IPS-20b (cell line): Measurements from ENCODE around the gene FADS3.

Experiments used
- H3K27ac ChIP-seq: one replicate; pipeline ENCODE4 v1.5.1; 2013; ENCODE audit warnings: low read length
- H3K27me3 ChIP-seq: 2 replicates; pipeline ENCODE4 v1.6.1; 2013; ENCODE audit warnings: mild to moderate bottlenecking, low read length, inconsistent platforms; ENCODE audit not compliant: insufficient read depth
- H3K36me3 ChIP-seq: 2 replicates; pipeline ENCODE4 v1.6.1; 2013; ENCODE audit warnings: low read depth, mild to moderate bottlenecking, inconsistent platforms, low read length, moderate library complexity; ENCODE audit not compliant: insufficient read depth
- H3K4me1 ChIP-seq: 2 replicates; pipeline ENCODE4 v1.6.1; 2013; ENCODE audit warnings: mild to moderate bottlenecking, control low read depth, inconsistent platforms, low read length, moderate library complexity; ENCODE audit not compliant: insufficient read depth
- H3K4me3 ChIP-seq: 2 replicates; pipeline ENCODE4 v1.5.1; 2013; ENCODE audit warnings: mild to moderate bottlenecking, low read length, inconsistent platforms
- H3K9ac ChIP-seq: 2 replicates; pipeline ENCODE4 v1.6.1; 2013; ENCODE audit warnings: low read depth, mild to moderate bottlenecking, inconsistent platforms, low read length, moderate library complexity
- H3K9me3 ChIP-seq: 2 replicates; pipeline ENCODE4 v1.6.1; 2013; ENCODE audit warnings: mild to moderate bottlenecking, low read depth, low read length, inconsistent platforms; ENCODE audit not compliant: insufficient read depth

The FADS3 gene

GRCh38 chr11:61893981-61894380 lies 2.6 kb upstream of the FADS3 start:
- Histone ChIP-seq H3K27me3 (peaks cover 15% of the 10 kb centered on the region; the same call in 1 of the 2 replicates), H3K4me3 (no peak overlapping the region), H3K4me1 (peaks cover 4% of the 10 kb centered on the region; the same call in 1 of the 2 replicates), H3K9me3 (no peaks in the 10 kb centered on the region), H3K9ac (no peak overlapping the region), H3K36me3 (no peaks in the 10 kb centered on the region), H3K27ac (no peak overlapping the region)

GRCh38 chr11:61892085-61892370 lies 683 bp upstream of the FADS3 start:
- peak overlapping the region; percentile 58; the same call in 1 of the 2 replicates for H3K9ac ChIP-seq

GRCh38 chr11:61890529-61891330 lies 615 bp downstream of the FADS3 start:
- H3K4me1 ChIP-seq, result peaks cover 4% of the 10 kb centered on the region; the same call in 1 of the 2 replicates
- no peaks in the 10 kb centered on the region for H3K9me3 ChIP-seq
- H3K36me3 ChIP-seq, result no peaks in the 10 kb centered on the region
- peak overlapping the region; percentile 53; the same call in 1 of the 2 replicates for H3K9ac ChIP-seq
- no peak overlapping the region for H3K27ac ChIP-seq
- H3K4me3 ChIP-seq, result peak overlapping the region; percentile 73
- peaks cover 15% of the 10 kb centered on the region; the same call in 1 of the 2 replicates for H3K27me3 ChIP-seq

More at GRCh38 chr11:61892085-61892370, 683 bp upstream of the FADS3 start:
- Histone ChIP-seq H3K4me1 (peaks cover 4% of the 10 kb centered on the region; the same call in 1 of the 2 replicates), H3K36me3 (no peaks in the 10 kb centered on the region), H3K27me3 (peaks cover 15% of the 10 kb centered on the region; the same call in 1 of the 2 replicates), H3K9me3 (no peaks in the 10 kb centered on the region), H3K27ac (no peak overlapping the region), H3K4me3 (peak overlapping the region; percentile 73)

GRCh38 chr11:61889831-61890230 lies 1.5 kb downstream of the FADS3 start:
- Histone ChIP-seq H3K9me3 (no peaks in the 10 kb centered on the region), H3K4me1 (peaks cover 4% of the 10 kb centered on the region; the same call in 1 of the 2 replicates), H3K27me3 (peaks cover 15% of the 10 kb centered on the region; the same call in 1 of the 2 replicates), H3K4me3 (no peak overlapping the region), H3K36me3 (no peaks in the 10 kb centered on the region), H3K27ac (no peak overlapping the region), H3K9ac (no peak overlapping the region)

GRCh38 chr11:61888590-61888989 lies 2.8 kb downstream of the FADS3 start:
- Histone ChIP-seq H3K27ac (no peak overlapping the region), H3K27me3 (peaks cover 15% of the 10 kb centered on the region; the same call in 1 of the 2 replicates), H3K9ac (no peak overlapping the region), H3K4me1 (peaks cover 4% of the 10 kb centered on the region; the same call in 1 of the 2 replicates), H3K4me3 (no peak overlapping the region), H3K9me3 (no peaks in the 10 kb centered on the region), H3K36me3 (no peaks in the 10 kb centered on the region)

GRCh38 chr11:61887839-61888494 lies 3.4 kb downstream of the FADS3 start:
- H3K4me3 ChIP-seq, result no peak overlapping the region
- H3K27me3 ChIP-seq, result peaks cover 15% of the 10 kb centered on the region; the same call in 1 of the 2 replicates
- H3K9me3 ChIP-seq, result no peaks in the 10 kb centered on the region
- no peaks in the 10 kb centered on the region for H3K36me3 ChIP-seq
- H3K9ac ChIP-seq, result no peak overlapping the region
- H3K27ac ChIP-seq, result no peak overlapping the region
- H3K4me1 ChIP-seq, result peaks cover 4% of the 10 kb centered on the region; the same call in 1 of the 2 replicates

GRCh38 chr11:61886643-61887042 lies 4.7 kb downstream of the FADS3 start:
- no peak overlapping the region for H3K9ac ChIP-seq
- H3K27ac ChIP-seq, result no peak overlapping the region
- H3K9me3 ChIP-seq, result no peaks in the 10 kb centered on the region
- H3K27me3 ChIP-seq, result peaks cover 10% of the 10 kb centered on the region; the same call in 1 of the 2 replicates
- H3K4me3 ChIP-seq, result no peak overlapping the region
- H3K36me3 ChIP-seq, result no peaks in the 10 kb centered on the region
- H3K4me1 ChIP-seq, result peaks cover 6% of the 10 kb centered on the region

- Histone ChIP-seq H3K4me3 (no peak overlapping the region), H3K27ac (no peak overlapping the region), H3K27me3 (peaks cover 10% of the 10 kb centered on the region; the same call in 1 of the 2 replicates), H3K9me3 (no peaks in the 10 kb centered on the region), H3K9ac (no peak overlapping the region), H3K4me1 (peaks cover 12% of the 10 kb centered on the region), H3K36me3 (no peaks in the 10 kb centered on the region)
Observed at GRCh38 chr11:61885784-61886580, 5.4 kb downstream of the FADS3 start.

- Histone ChIP-seq H3K4me3 (no peak overlapping the region), H3K36me3 (no peaks in the 10 kb centered on the region), H3K4me1 (peaks cover 10% of the 10 kb centered on the region), H3K27me3 (peaks cover 2% of the 10 kb centered on the region; the same call in 1 of the 2 replicates), H3K27ac (no peak overlapping the region), H3K9ac (no peak overlapping the region), H3K9me3 (no peaks in the 10 kb centered on the region)
Observed at GRCh38 chr11:61885166-61885778, 6.1 kb downstream of the FADS3 start.

- H3K4me3 ChIP-seq, result no peak overlapping the region
- peaks cover 1% of the 10 kb centered on the region; the same call in 1 of the 2 replicates for H3K36me3 ChIP-seq
- peaks cover 8% of the 10 kb centered on the region; the same call in 1 of the 2 replicates for H3K4me1 ChIP-seq
- no peak overlapping the region for H3K9ac ChIP-seq
- no peak overlapping the region for H3K27ac ChIP-seq
- H3K9me3 ChIP-seq, result no peaks in the 10 kb centered on the region
- H3K27me3 ChIP-seq, result no peaks in the 10 kb centered on the region
Observed at GRCh38 chr11:61883947-61884346, 7.4 kb downstream of the FADS3 start.

GRCh38 chr11:61883327-61883726 lies 8.0 kb downstream of the FADS3 start:
- Histone ChIP-seq H3K4me3 (no peak overlapping the region), H3K36me3 (peaks cover 4% of the 10 kb centered on the region; the same call in 1 of the 2 replicates), H3K27me3 (no peaks in the 10 kb centered on the region), H3K27ac (no peak overlapping the region), H3K9me3 (no peaks in the 10 kb centered on the region), H3K9ac (no peak overlapping the region), H3K4me1 (peaks cover 8% of the 10 kb centered on the region; the same call in 1 of the 2 replicates)
